ENCODE measurements around the gene SPOCK1.

The SPOCK1 gene

GRCh38 chr5:137279521-137280231 is 219.4 kb downstream of the SPOCK1 start:
- TF ChIP-seq, protein P1, sequence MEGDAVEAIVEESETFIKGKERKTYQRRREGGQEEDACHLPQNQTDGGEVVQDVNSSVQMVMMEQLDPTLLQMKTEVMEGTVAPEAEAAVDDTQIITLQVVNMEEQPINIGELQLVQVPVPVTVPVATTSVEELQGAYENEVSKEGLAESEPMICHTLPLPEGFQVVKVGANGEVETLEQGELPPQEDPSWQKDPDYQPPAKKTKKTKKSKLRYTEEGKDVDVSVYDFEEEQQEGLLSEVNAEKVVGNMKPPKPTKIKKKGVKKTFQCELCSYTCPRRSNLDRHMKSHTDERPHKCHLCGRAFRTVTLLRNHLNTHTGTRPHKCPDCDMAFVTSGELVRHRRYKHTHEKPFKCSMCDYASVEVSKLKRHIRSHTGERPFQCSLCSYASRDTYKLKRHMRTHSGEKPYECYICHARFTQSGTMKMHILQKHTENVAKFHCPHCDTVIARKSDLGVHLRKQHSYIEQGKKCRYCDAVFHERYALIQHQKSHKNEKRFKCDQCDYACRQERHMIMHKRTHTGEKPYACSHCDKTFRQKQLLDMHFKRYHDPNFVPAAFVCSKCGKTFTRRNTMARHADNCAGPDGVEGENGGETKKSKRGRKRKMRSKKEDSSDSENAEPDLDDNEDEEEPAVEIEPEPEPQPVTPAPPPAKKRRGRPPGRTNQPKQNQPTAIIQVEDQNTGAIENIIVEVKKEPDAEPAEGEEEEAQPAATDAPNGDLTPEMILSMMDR (IDR thresholded peaks at IDR 0.05; ENCODE audit: control extremely low read depth, extremely low read depth, low read depth, missing control alignments): no peak
- ChIA-PET CTCF (interaction anchor here (0.9 to 2.1 kb wide), 2 partner anchors 29 to 35 kb away, joined by 3 to 6 read pairs; no protein-coding TSS in a partner anchor), POLR2A (no interaction called here)
- no peak for DNase-seq (ENCODE audit: extremely low spot score)

DNA sequence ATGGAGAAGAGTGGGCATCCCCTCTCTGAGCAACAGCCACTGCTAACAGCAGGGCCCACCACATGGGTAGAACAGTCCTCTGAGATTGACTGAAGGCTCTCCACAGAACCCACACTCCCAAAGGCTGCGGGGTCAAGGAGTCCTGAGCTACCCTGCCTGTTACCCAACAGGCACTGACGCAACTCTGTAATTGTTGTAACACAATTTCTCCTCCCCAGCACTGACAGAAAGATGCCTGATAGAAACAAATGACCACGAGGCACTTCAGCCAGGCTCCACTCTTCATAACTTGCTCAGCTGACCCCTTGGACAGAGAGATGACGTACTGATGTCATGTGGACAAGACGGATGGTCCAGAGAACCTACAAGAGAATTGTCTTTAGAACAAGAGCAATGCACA is 220.7 kb downstream of the SPOCK1 start:
- CTCF ChIA-PET: interaction anchor here (2.1 kb wide), 1 partner anchor 28 kb away, joined by 6 read pairs; no protein-coding TSS in a partner anchor
- TF ChIP-seq, protein P1 (IDR thresholded peaks at IDR 0.05; ENCODE audit: control extremely low read depth, extremely low read depth, low read depth, missing control alignments): no peak
- DNase-seq (ENCODE audit: extremely low spot score): no peak
- POLR2A ChIA-PET: no interaction called here

DNA sequence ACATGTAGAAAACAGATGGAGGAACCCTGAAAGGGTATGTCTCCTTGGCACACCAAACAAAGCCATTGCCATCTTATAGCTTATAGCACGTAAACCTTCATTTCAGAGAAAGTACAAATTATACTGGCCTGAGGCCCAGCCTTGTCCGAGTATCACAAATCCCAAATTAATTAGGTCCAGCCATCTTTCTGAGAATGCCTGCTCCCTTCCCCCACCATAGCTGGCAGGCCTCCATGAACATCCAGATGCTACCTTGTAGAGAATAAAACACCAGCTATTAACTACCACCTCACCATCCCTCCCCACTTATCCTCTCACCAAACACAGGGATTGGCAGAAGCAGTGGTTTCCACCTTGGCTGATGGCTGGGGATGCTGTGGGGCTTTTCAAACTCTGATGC is 224.0 kb downstream of the SPOCK1 start:
- ChIA-PET CTCF (interaction anchor here (1.6 to 1.8 kb wide), 2 partner anchors 13 to 45 kb away, joined by 4 to 6 read pairs; no protein-coding TSS in a partner anchor), POLR2A (no interaction called here)
- TF ChIP-seq, protein P1 (IDR thresholded peaks at IDR 0.05; ENCODE audit: control extremely low read depth, extremely low read depth, low read depth, missing control alignments): no peak
- DNase-seq (ENCODE audit: extremely low spot score): no peak

DNA sequence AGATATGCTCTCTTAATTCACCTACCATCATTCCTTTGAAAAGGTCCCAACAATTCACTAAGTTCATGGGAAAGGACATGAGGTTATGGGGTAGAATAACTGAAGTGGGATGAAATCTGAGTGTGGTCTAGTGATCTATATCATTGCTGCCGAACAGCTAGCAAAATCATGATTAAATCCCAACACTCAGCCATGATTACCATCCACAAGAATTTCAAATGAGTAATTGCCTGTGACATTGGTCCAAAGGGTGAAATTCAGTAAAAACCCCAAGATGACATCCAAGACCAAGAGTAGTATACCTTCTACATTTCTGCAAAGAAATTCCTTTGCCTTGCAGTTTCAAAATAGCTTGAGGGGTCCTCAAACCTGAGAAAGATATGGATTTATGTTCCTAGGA is 225.6 kb downstream of the SPOCK1 start:
- CTCF ChIA-PET: interaction anchor here (1.8 kb wide), 1 partner anchor 47 kb away, joined by 6 read pairs; no protein-coding TSS in a partner anchor
- TF ChIP-seq, protein P1 (IDR thresholded peaks at IDR 0.05; ENCODE audit: control extremely low read depth, extremely low read depth, low read depth, missing control alignments): no peak
- no peak for DNase-seq (ENCODE audit: extremely low spot score)
- POLR2A ChIA-PET: no interaction called here

DNA sequence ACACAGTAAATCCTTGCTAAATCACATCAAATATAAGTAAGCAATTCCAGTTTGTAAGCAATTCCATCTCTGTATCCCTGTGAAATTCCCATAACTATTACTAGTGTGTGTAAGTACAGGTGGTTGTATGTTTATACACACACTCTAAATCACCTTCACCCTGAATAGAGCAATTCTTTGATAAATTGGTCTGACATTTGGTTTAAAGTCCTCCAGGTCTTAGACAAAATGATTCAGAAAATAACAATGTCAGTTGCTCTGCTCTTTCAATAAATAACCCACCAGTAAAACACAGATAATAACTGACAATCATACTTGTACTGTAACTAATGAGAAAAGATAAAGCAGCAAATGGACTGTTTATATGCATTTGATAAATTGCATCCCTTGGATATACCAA is 226.3 kb downstream of the SPOCK1 start:
- DNase-seq (ENCODE audit: extremely low spot score): no peak
- ChIA-PET CTCF (interaction anchor here (1.3 kb wide), 1 partner anchor 48 kb away, joined by 3 read pairs; no protein-coding TSS in a partner anchor), POLR2A (no interaction called here)
- TF ChIP-seq, protein P1 (IDR thresholded peaks at IDR 0.05; ENCODE audit: control extremely low read depth, extremely low read depth, low read depth, missing control alignments): no peak

DNA sequence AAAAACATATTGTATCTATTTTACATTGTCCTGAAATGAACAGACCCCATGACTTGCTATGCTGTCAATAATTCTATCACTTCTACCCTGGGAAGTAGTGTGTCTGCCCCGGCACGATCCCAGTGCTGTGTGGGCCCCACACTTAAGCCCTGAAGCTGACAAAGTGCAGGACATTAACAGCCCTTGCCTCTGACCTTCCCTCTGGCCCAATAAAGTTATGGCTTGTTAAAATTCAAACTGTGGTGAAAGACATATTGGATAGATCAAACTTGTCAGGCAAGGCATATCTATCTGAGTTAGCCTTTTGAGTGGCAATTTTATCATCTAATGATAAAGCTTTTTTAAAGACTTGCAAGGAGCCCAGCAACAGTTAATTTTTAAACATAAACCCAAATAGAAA is 229.2 kb downstream of the SPOCK1 start:
- ChIA-PET POLR2A (no interaction called here), CTCF (no interaction called here)
- TF ChIP-seq, protein P1 (IDR thresholded peaks at IDR 0.05; ENCODE audit: control extremely low read depth, extremely low read depth, low read depth, missing control alignments): no peak
- no peak for DNase-seq (ENCODE audit: extremely low spot score)

Measured in GM10248 (cell line).